Activated effector memory CD4-positive, alpha-beta T cell treated with Interleukin-2 at 50 U/mL for 16 hours (primary cell): ENCODE results near the gene ITGA8.

Experiments used
- DNase-seq: peaks from one replicate; pipeline ENCODE4 v3.0.0-alpha.2; 2020

The ITGA8 gene

GRCh38 chr10:15730341-15730740 is 10.6 kb upstream of the ITGA8 start:
- DNase-seq, result no peak

- DNase-seq, result no peak
Observed at GRCh38 chr10:15729890-15730289, 10.2 kb upstream of the ITGA8 start.

GRCh38 chr10:15726042-15726441 is 6.3 kb upstream of the ITGA8 start:
- DNase-seq, result no peak

GRCh38 chr10:15725603-15726002 is 5.9 kb upstream of the ITGA8 start:
- no peak for DNase-seq

- DNase-seq, result no peak
Observed at GRCh38 chr10:15724683-15725082, 5.0 kb upstream of the ITGA8 start.

- no peak for DNase-seq
Observed at GRCh38 chr10:15723803-15724202, 4.1 kb upstream of the ITGA8 start.

- no peak for DNase-seq
Observed at GRCh38 chr10:15720635-15721287, 1.0 kb upstream of the ITGA8 start.

GRCh38 chr10:15719049-15719898 is 448 bp downstream of the ITGA8 start:
- no peak for DNase-seq

GRCh38 chr10:15718694-15719048 is 1.1 kb downstream of the ITGA8 start:
- DNase-seq, result no peak

- DNase-seq, result no peak
Observed at GRCh38 chr10:15715619-15716227, 4.0 kb downstream of the ITGA8 start.

- no peak for DNase-seq
Observed at GRCh38 chr10:15714847-15715246, 4.9 kb downstream of the ITGA8 start.

- no peak for DNase-seq
Observed at GRCh38 chr10:15712883-15713282, 6.8 kb downstream of the ITGA8 start.

GRCh38 chr10:15710455-15710854 is 9.3 kb downstream of the ITGA8 start:
- no peak for DNase-seq

GRCh38 chr10:15705298-15705697 is 14.4 kb downstream of the ITGA8 start:
- no peak for DNase-seq

GRCh38 chr10:15704581-15704968 is 15.1 kb downstream of the ITGA8 start:
- DNase-seq, result no peak

- no peak for DNase-seq
Observed at GRCh38 chr10:15703944-15704580, 15.7 kb downstream of the ITGA8 start.

- DNase-seq, result no peak
Observed at GRCh38 chr10:15703151-15703880, 16.4 kb downstream of the ITGA8 start.

GRCh38 chr10:15700078-15700674 is 19.5 kb downstream of the ITGA8 start:
- DNase-seq, result no peak

- DNase-seq, result no peak
Observed at GRCh38 chr10:15695852-15696251, 23.9 kb downstream of the ITGA8 start.

- no peak for DNase-seq
Observed at GRCh38 chr10:15690031-15690430, 29.7 kb downstream of the ITGA8 start.

- DNase-seq, result no peak
Observed at GRCh38 chr10:15684768-15685167, 35.0 kb downstream of the ITGA8 start.

- DNase-seq, result no peak
Observed at GRCh38 chr10:15681076-15681475, 38.6 kb downstream of the ITGA8 start.

GRCh38 chr10:15678851-15679250 is 40.9 kb downstream of the ITGA8 start:
- DNase-seq, result no peak
